Esophagus squamous epithelium (tissue), 5 donors: ENCODE data around the gene MAP3K20. TPM values are rescaled to one million over a fixed set of nuclear protein-coding genes. Genes with fewer than 3 reads are reported as not detected.
"Not testable (repeated sequence)": the region's sequence is repeated elsewhere in the genome, so short reads cannot be mapped to it uniquely, and the experiment has no call there.

Experiments used
- DNase-seq: peaks from one replicate; lab custom pipeline; 2025; lab: John Stamatoyannopoulos, UW
- H3K27ac ChIP-seq, 4 donors: fragments of 200-600 bp; sonication (generic); one replicate each; pipeline ENCODE4 v1.5.1; 2016 to 2019; ENCODE audit warnings: mild to moderate bottlenecking in 1 of 4
- H3K27me3 ChIP-seq, 4 donors: fragments of 200-600 bp; sonication (generic); 1 replicate in 3 of 4; 2 replicates in 1 of 4; pipeline versions ENCODE4 v1.5.1 to v1.6.0; 2017 to 2021; ENCODE audit warnings: antibody characterized with exemption in 1 of 4
- H3K36me3 ChIP-seq, 3 donors: fragments of 200-600 bp; sonication (generic); one replicate each; pipeline ENCODE4 v1.5.1; 2016 to 2019
- H3K4me1 ChIP-seq, 3 donors: fragments of 200-600 bp; sonication (generic); one replicate each; pipeline ENCODE4 v1.5.1; 2017 to 2019
- H3K4me3 ChIP-seq, 4 donors: fragments of 200-600 bp; sonication (generic); 1 replicate in 3 of 4; 2 replicates in 1 of 4; pipeline ENCODE4 v1.5.1; 2016 to 2019; ENCODE audit warnings: mild to moderate bottlenecking in 2 of 4, moderate library complexity in 1 of 4
- H3K9me3 ChIP-seq, 3 donors: fragments of 200-600 bp; sonication (generic); one replicate each; pipeline ENCODE4 v1.5.1; 2016 to 2019
- POLR2A ChIP-seq, 4 donors: fragments of 450-650 bp; IDR thresholded peaks; one replicate each; pipeline ENCODE4 v1.6.1; 2017; ENCODE audit warnings: antibody characterized with exemption in 4 of 4, mild to moderate bottlenecking in 4 of 4, moderate library complexity in 3 of 4
- WGBS, 2 donors: methylation state at CpG; one replicate each; pipeline ENCODE4 v1.1.5; 2018; 5-methylcytosine and 5-hydroxymethylcytosine counted together
- intact Hi-C: fragments of 100-400 bp; cut with DNase I; formaldehyde crosslinking; loops from one replicate; pipeline ENCODE4 v1.15.0; 2022
- total RNA-seq, 4 donors: library from RNA; depleted of rRNA; stranded (reverse); fragments of >200 nt; gene quantifications; one replicate each; pipeline ENCODE4 v1.1.0, GENCODE V29; 2016
- TF ChIP-seq, protein P1 (sequence below), 6 experiments: fragments of 450-650 bp in 4 of 6; fragments of 200-600 bp in 2 of 6; sonication (generic) in 2 of 6; IDR thresholded peaks; one replicate each; pipeline ENCODE4 v1.5.1; 2016 to 2019; ENCODE audit warnings: antibody characterized with exemption in 6 of 6, mild to moderate bottlenecking in 4 of 6, moderate library complexity in 4 of 6
- donor health status: DM: yes; HTN: yes; CAD: no.

MAP3K20 gene
- total RNA-seq, 4 donors from 2014 or later = 7.2 to 55.3 (median 26.3) TPM

DNA sequence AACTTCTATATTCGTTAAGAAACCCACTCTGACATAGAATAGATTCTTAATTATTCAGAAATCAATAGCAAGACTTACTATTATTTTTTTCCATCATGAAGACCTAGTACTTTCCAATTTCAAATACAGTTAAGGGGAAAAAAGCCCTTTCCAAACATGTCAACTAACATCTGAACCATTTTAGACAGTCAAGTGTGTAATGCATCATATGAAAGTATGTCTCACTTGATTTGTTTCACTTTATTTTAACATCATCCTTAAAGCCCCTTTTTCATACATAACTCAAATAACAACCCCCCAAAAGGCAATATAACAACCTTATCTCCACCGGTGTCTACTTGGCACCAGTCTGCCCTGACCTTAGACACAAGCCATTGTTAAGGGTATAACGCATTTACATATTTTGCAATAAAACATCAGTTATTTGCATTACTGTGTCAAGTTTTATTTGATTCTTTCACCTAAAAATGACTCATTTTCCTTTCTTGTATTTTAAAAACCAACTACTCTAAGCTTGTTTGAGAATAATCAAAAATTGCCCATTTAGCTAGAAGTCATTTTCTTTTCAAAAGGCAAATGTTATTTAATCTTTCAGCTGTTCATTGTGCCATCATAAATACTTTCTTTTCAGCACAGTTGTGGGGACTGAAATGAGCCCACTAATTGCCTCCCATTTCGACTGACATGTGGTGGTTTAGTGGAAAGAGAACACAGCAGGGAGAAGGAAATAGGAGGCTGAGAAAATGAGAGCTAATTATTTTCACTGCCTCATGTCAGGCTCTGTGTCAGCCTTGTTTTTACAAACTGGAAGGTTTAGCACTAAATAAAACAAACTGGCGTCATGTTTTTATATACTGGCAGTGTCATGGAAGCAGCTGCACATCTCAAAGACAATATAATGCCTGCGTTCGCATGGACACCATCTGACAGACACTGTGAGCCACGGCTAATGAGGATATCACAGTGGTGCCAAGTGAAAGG lies 174.3 kb downstream of the MAP3K20 start:
- no peaks in the 10 kb centered on the region for H3K36me3 ChIP-seq
- H3K27me3 ChIP-seq = no peaks in the 10 kb centered on the region
- no peak overlapping the region for H3K27ac ChIP-seq
- intact Hi-C loops = no loop called here
- TF ChIP-seq, protein P1, sequence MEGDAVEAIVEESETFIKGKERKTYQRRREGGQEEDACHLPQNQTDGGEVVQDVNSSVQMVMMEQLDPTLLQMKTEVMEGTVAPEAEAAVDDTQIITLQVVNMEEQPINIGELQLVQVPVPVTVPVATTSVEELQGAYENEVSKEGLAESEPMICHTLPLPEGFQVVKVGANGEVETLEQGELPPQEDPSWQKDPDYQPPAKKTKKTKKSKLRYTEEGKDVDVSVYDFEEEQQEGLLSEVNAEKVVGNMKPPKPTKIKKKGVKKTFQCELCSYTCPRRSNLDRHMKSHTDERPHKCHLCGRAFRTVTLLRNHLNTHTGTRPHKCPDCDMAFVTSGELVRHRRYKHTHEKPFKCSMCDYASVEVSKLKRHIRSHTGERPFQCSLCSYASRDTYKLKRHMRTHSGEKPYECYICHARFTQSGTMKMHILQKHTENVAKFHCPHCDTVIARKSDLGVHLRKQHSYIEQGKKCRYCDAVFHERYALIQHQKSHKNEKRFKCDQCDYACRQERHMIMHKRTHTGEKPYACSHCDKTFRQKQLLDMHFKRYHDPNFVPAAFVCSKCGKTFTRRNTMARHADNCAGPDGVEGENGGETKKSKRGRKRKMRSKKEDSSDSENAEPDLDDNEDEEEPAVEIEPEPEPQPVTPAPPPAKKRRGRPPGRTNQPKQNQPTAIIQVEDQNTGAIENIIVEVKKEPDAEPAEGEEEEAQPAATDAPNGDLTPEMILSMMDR (IDR thresholded peaks at IDR 0.05) = no peak
- no peak for TF ChIP-seq POLR2A (IDR thresholded peaks at IDR 0.05)
- 57 to 81% methylated on average over 8 of the region's 8 CpGs for WGBS, 2 donors
- no peaks in the 10 kb centered on the region for H3K9me3 ChIP-seq
- peaks cover 0 to 4% (median 0%) of the 10 kb centered on the region in 3 donors for H3K4me1 ChIP-seq
- DNase-seq = no peak
- H3K4me3 ChIP-seq = no peak overlapping the region

- intact Hi-C loops = no loop called here
- Histone ChIP-seq H3K36me3 (no peaks in the 10 kb centered on the region), H3K9me3 (no peaks in the 10 kb centered on the region), H3K27ac (no peak overlapping the region), H3K27me3 (no peaks in the 10 kb centered on the region), H3K4me3 (no peak overlapping the region), H3K4me1 (peaks cover 0 to 4% (median 0%) of the 10 kb centered on the region in 3 donors)
- TF ChIP-seq, protein P1 (IDR thresholded peaks at IDR 0.05) = no peak
- no peak for TF ChIP-seq POLR2A (IDR thresholded peaks at IDR 0.05)
- no peak for DNase-seq
- WGBS, 2 donors = 92 to 96% methylated on average over 2 of the region's 2 CpGs
Observed at GRCh38 chr2:173251225-173251624, 175.6 kb downstream of the MAP3K20 start.

- Histone ChIP-seq H3K4me3 (no peak overlapping the region), H3K27ac (no peak overlapping the region), H3K36me3 (peaks cover 0 to 6% (median 0%) of the 10 kb centered on the region in 3 donors), H3K4me1 (no peaks in the 10 kb centered on the region), H3K9me3 (no peaks in the 10 kb centered on the region), H3K27me3 (no peaks in the 10 kb centered on the region)
- intact Hi-C loops = no loop called here
- TF ChIP-seq, protein P1 (IDR thresholded peaks at IDR 0.05) = no peak
- no peak for TF ChIP-seq POLR2A (IDR thresholded peaks at IDR 0.05)
- 89 to 92% methylated on average over 5 of the region's 5 CpGs for WGBS, 2 donors
- no peak for DNase-seq
Observed at GRCh38 chr2:173252581-173252980, 176.9 kb downstream of the MAP3K20 start.

GRCh38 chr2:173254659-173255058 lies 179.0 kb downstream of the MAP3K20 start:
- peaks cover 0 to 17% (median 0%) of the 10 kb centered on the region in 3 donors for H3K36me3 ChIP-seq
- no peaks in the 10 kb centered on the region for H3K9me3 ChIP-seq
- H3K27ac ChIP-seq = no peak overlapping the region
- no peaks in the 10 kb centered on the region for H3K4me1 ChIP-seq
- no peaks in the 10 kb centered on the region for H3K27me3 ChIP-seq
- H3K4me3 ChIP-seq = no peak overlapping the region
- TF ChIP-seq, protein P1 (IDR thresholded peaks at IDR 0.05) = no peak
- no peak for TF ChIP-seq POLR2A (IDR thresholded peaks at IDR 0.05)
- intact Hi-C loops = no loop called here
- no peak for DNase-seq
- WGBS, 2 donors = 38 to 47% methylated on average over 1 of the region's 1 CpG

- Histone ChIP-seq H3K27ac (no peak overlapping the region), H3K4me1 (no peaks in the 10 kb centered on the region), H3K9me3 (no peaks in the 10 kb centered on the region), H3K36me3 (peaks cover 0 to 43% (median 0%) of the 10 kb centered on the region in 3 donors), H3K4me3 (no peak overlapping the region), H3K27me3 (no peaks in the 10 kb centered on the region)
- intact Hi-C loops = no loop called here
- no peak for DNase-seq
- no peak for TF ChIP-seq POLR2A (IDR thresholded peaks at IDR 0.05)
- TF ChIP-seq, protein P1 (IDR thresholded peaks at IDR 0.05) = no peak
- 81 to 85% methylated on average over 4 of the region's 4 CpGs for WGBS, 2 donors
Observed at GRCh38 chr2:173258701-173259100, 183.1 kb downstream of the MAP3K20 start.

- H3K27ac ChIP-seq, H3K4me3 ChIP-seq, H3K27me3 ChIP-seq, H3K4me1 ChIP-seq, DNase-seq, intact Hi-C loops, H3K9me3 ChIP-seq: not testable (repeated sequence)
- H3K36me3 ChIP-seq = peaks cover 0 to 70% (median 7%) of the 10 kb centered on the region in 3 donors
- WGBS, 2 donors = 83 to 93% methylated on average over 1 to 4 of the region's 5 CpGs
Observed at GRCh38 chr2:173262356-173262755, 186.7 kb downstream of the MAP3K20 start.
